ENCODE results near the gene LCN6.
"Not testable (repeated sequence)": the region's sequence is repeated elsewhere in the genome, so short reads cannot be mapped to it uniquely, and the experiment has no call there.

The LCN6 gene

GRCh38 chr9:136782452-136782851 is 34.1 kb upstream of the LCN6 start:
- DNase-seq = no peak

GRCh38 chr9:136779808-136780207 is 31.5 kb upstream of the LCN6 start:
- no peak for DNase-seq

- no peak for DNase-seq
These were observed 29.0 kb upstream of the LCN6 start for GRCh38 chr9:136777359-136777758.

GRCh38 chr9:136776947-136777346 is 28.6 kb upstream of the LCN6 start:
- DNase-seq = no peak

GRCh38 chr9:136775191-136775590 is 26.9 kb upstream of the LCN6 start:
- no peak for DNase-seq

GRCh38 chr9:136774416-136775045 is 26.2 kb upstream of the LCN6 start:
- DNase-seq = no peak

- DNase-seq = no peak
These were observed 25.2 kb upstream of the LCN6 start for GRCh38 chr9:136773386-136774044.

GRCh38 chr9:136771907-136772415 is 23.6 kb upstream of the LCN6 start:
- no peak for DNase-seq

GRCh38 chr9:136769710-136770191 is 21.4 kb upstream of the LCN6 start:
- no peak for DNase-seq

- peak; percentile 36 for DNase-seq
These were observed 18.2 kb upstream of the LCN6 start for GRCh38 chr9:136766410-136767120.

GRCh38 chr9:136765745-136766409 is 17.6 kb upstream of the LCN6 start:
- DNase-seq = not testable (repeated sequence)

GRCh38 chr9:136765041-136765440 is 16.7 kb upstream of the LCN6 start:
- DNase-seq = no peak

GRCh38 chr9:136764301-136764891 is 16.1 kb upstream of the LCN6 start, which contains the start of gene LCN15:
Gene LCN15 (minus strand): TSS chr9:136764518. CDS start chr9:136764488, 30 bp downstream.
- DNase-seq = no peak

GRCh38 chr9:136763649-136764035 is 15.3 kb upstream of the LCN6 start:
- no peak for DNase-seq

- peak; percentile 35 for DNase-seq
These were observed 14.8 kb upstream of the LCN6 start for GRCh38 chr9:136762915-136763648.

- no peak for DNase-seq
These were observed 13.9 kb upstream of the LCN6 start for GRCh38 chr9:136762221-136762691.

GRCh38 chr9:136761545-136761981 is 13.2 kb upstream of the LCN6 start:
- no peak for DNase-seq

- peak; percentile 33 for DNase-seq
These were observed 12.7 kb upstream of the LCN6 start for GRCh38 chr9:136760834-136761544.

- no peak for DNase-seq
These were observed 12.1 kb upstream of the LCN6 start for GRCh38 chr9:136760424-136760823.

GRCh38 chr9:136759436-136760325 is 11.4 kb upstream of the LCN6 start:
- no peak for DNase-seq

Data from NCI-H526 treated with DMSO at 0.1 percent for 48 hours (cell line).